GM13977 (cell line): Measurements from ENCODE around the gene SMYD3.

Experiments
- DNase-seq: peaks from one replicate; pipeline ENCODE4 v3.0.0; 2012; ENCODE audit warnings: low spot score
- in situ Hi-C: fragments of 300-500 bp; cut with MboI; formaldehyde crosslinking; loops from one replicate; pipeline ENCODE4 v1.12.0; 2022; ENCODE audit warnings: low sequenced_read_pairs, low pct_unique_long_range_greater_than_20kb, mixed read lengths, inconsistent platforms; ENCODE audit not compliant: unreplicated experiment
- TF ChIP-seq, protein P1 (sequence below): IDR thresholded peaks from 2 replicates; pipeline ENCODE4 v1.5.1; 2012; ENCODE audit warnings: mild to moderate bottlenecking, control low read depth; ENCODE audit not compliant: insufficient read depth; ENCODE audit errors: extremely low read depth, missing control alignments

Gene SMYD3

DNA sequence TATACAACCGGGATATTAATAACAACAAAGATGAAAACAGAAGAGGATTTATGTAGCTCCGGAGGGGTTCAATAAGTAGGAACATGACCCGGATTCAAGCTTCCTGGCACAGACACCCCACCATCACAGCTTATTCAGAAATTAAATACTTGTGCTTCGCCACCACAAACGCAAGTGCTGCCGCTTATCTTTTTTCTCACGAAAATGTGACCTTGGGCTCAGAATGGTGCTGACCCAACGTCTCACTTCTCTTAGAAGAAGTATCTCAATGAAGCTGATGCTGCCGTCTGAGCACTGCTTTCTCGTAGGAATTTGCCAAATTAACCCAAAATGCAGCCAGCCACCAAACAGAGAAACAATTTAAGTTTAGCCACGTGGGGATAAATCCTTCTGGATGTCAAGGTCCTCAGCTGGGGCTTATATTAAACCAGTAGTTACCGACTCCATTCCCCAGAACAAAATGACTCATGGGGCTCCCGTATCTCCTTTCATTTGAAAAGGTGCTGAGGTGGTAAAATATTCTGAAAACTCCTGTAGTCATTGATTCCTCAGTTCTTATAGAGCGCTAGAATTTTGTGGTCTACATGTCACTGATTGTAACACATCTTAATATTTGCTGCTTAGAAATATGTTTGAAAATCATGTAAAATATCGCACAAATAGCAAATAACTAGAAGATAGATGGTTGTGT, 466.7 kb downstream of the SMYD3 start:
- TF ChIP-seq, protein P1, sequence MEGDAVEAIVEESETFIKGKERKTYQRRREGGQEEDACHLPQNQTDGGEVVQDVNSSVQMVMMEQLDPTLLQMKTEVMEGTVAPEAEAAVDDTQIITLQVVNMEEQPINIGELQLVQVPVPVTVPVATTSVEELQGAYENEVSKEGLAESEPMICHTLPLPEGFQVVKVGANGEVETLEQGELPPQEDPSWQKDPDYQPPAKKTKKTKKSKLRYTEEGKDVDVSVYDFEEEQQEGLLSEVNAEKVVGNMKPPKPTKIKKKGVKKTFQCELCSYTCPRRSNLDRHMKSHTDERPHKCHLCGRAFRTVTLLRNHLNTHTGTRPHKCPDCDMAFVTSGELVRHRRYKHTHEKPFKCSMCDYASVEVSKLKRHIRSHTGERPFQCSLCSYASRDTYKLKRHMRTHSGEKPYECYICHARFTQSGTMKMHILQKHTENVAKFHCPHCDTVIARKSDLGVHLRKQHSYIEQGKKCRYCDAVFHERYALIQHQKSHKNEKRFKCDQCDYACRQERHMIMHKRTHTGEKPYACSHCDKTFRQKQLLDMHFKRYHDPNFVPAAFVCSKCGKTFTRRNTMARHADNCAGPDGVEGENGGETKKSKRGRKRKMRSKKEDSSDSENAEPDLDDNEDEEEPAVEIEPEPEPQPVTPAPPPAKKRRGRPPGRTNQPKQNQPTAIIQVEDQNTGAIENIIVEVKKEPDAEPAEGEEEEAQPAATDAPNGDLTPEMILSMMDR, result no peak
- DNase-seq, result no peak
- in situ Hi-C loops, result no loop called here

DNA sequence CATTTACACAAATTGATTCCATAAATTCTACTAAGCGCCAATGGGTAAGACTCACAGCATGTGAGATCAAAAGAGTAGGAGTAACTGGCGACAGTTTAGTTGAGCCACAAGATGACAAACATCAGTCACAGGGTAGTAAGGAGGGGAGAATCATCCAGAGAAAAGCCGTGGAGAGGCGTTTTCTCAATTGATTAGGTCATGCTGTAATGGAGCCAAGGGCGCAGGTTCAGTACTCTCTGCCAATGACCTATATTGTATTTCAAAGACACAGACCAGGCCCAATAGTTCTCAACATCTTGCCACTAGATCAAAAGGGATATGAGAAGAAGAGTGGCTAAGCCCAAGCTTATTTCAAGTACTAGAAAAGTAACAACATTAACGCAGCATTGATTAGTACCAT, 467.5 kb downstream of the SMYD3 start:
- TF ChIP-seq, protein P1, result no peak
- DNase-seq, result no peak
- in situ Hi-C loops, result no loop called here

DNA sequence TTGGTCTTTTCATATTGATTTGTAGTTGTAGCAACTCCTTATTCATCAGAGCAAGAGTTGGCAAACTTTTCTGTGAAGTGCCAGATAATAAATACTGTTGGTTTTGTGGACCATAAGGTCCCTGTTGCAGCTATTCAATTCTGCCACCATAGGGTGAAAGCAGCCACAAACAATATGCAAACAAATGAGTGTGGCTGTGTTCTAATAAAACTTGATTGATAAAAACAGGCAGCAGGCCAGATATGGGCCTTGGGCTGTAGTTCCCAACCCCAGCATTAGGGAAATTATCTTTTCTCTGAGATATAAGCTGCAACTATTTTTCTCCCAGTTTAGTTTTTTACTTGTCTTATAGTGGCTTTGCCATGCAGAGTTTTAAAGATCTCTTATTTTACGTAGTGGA, 469.2 kb downstream of the SMYD3 start:
- TF ChIP-seq, protein P1, result no peak
- no peak for DNase-seq
- in situ Hi-C loops, result no loop called here

DNA sequence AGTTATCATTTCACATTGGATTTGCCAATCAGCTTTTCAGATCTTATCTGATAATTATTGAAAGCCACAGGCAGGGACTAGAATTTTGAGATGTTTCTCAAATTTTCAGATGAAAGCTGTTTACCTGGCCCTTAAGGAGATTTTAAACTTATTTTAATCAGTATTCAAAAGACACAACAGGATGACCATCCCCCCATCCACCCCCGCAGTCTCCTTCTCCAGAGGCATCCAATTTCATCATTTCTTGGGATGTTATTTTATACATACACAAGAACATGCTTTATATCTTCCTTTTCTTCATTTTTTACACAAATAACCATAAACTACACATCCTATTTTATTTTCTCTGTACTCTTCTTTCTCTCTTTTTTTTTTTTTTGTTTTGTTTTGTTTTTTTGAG, 470.9 kb downstream of the SMYD3 start:
- TF ChIP-seq, protein P1, result no peak
- in situ Hi-C loops, result no loop called here
- no peak for DNase-seq

DNA sequence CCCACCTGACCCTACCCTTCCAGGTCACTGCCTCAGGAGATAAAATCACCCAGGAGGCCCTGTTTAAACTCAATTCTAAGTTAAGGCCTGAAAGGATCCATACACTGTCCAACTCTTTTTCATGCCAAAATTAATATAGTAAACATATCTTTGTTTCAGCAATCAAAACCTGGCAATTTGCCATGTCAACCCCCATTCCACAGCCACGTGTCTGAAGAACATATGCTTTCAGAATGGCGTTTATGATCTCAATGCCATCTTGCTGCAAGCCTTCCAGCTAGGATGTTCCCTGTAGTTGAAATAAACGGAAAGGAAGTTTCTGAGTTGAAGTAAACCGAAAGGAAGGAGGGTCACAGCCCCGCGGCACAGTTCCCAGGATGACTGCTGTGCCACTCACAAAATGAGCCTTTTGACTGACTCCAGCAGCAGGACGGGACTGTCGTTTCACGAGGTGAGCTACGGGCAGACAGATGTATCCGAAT, 472.0 kb downstream of the SMYD3 start:
- in situ Hi-C loops, result no loop called here
- TF ChIP-seq, protein P1, result no peak
- no peak for DNase-seq

DNA sequence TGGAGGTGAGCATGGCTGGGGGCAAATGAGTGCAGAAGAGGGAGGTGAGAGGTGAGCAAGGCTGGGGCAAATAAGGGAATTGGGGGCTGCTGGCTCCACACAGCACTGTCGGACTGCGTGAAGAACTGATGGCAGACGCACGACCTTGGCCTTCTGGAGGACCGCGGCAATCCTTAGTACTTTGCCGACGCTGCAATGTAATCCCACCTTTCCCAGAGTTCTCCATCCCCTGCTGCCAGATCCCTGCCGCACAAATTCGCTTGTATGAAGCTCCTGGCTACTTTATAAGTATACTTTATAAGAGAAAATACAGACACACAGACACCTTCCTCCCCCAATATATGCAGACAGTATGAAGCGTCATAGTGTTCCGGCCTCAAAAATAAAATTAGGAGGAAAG, 472.4 kb downstream of the SMYD3 start:
- no peak for DNase-seq
- in situ Hi-C loops, result no loop called here
- TF ChIP-seq, protein P1, result no peak

DNA sequence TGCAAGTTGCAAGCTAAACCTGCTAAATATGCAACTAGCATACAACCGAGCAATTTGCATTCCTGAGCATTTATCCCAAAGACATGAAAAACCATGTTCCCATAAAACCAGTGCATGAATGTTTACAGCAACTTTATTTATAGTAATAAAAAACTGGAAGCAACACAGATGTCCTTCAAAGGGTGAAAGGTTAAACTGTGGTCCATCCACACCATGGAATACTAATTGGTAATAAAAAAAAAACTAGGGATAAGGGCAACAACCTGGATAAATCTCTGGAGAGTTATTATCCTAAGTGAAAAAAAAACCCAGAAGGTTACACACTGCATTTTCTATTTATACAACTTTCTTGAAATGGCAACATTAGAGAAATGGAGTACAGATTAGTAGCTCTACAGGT, 474.1 kb downstream of the SMYD3 start:
- TF ChIP-seq, protein P1, result no peak
- in situ Hi-C loops, result no loop called here
- no peak for DNase-seq
